SU-DHL-6 (cell line): ENCODE data around the gene TLL2.

Experiments used
- H2AFZ ChIP-seq: fragments of 200-600 bp; sonication (generic); 2 replicates; pipeline ENCODE4 v1.6.1; 2014; ENCODE audit warnings: low read depth, mild to moderate bottlenecking, moderate library complexity, mixed read lengths, antibody characterized with exemption, low read length; ENCODE audit not compliant: severe bottlenecking
- H3F3A ChIP-seq: fragments of 200-600 bp; shearing (Covaris generic); 2 replicates; pipeline ENCODE4 v1.6.0; 2016; ENCODE audit warnings: antibody characterized with exemption, mild to moderate bottlenecking; ENCODE audit not compliant: insufficient read depth
- H3K27ac ChIP-seq: fragments of 200-600 bp; sonication (generic); 2 replicates; pipeline ENCODE4 v1.5.1; 2016; ENCODE audit warnings: low read depth, mild to moderate bottlenecking, low read length, moderate library complexity, mixed read lengths
- H3K27me3 ChIP-seq: fragments of 200-600 bp; sonication (generic), shearing (Covaris generic); 2 replicates; pipeline ENCODE4 v1.6.0; 2014; ENCODE audit warnings: mild to moderate bottlenecking, low read length
- H3K36me3 ChIP-seq: fragments of 200-600 bp; sonication (generic); 2 replicates; pipeline ENCODE4 v1.6.1; 2014; ENCODE audit warnings: mild to moderate bottlenecking, low read length, mixed read lengths
- H3K4me2 ChIP-seq: fragments of 300-600, 200-600 bp; shearing (Covaris generic), sonication (generic); 2 replicates; pipeline ENCODE4 v1.6.0; 2014; ENCODE audit warnings: low read length, low read depth, mild to moderate bottlenecking; ENCODE audit not compliant: poor library complexity, severe bottlenecking
- H3K4me3 ChIP-seq: fragments of 200-600 bp; sonication (generic); 2 replicates; pipeline ENCODE4 v1.5.1; 2014; ENCODE audit warnings: antibody characterized with exemption, low read length, mild to moderate bottlenecking, mixed read lengths; ENCODE audit not compliant: insufficient read depth, poor library complexity, severe bottlenecking
- H3K79me2 ChIP-seq: fragments of 200-600 bp; sonication (generic); 2 replicates; pipeline ENCODE4 v1.6.1; 2014; ENCODE audit warnings: mild to moderate bottlenecking, low read length, moderate library complexity; ENCODE audit not compliant: insufficient read depth
- H3K9ac ChIP-seq: fragments of 200-600 bp; sonication (generic); 2 replicates; pipeline ENCODE4 v1.7.0; 2014; ENCODE audit warnings: mild to moderate bottlenecking, low read length
- H3K9me2 ChIP-seq: fragments of 200-600 bp; sonication (generic); replicated peaks from 2 replicates; pipeline ENCODE4 v1.6.1; 2014; ENCODE audit warnings: low read length; ENCODE audit not compliant: insufficient read depth
- H3K9me3 ChIP-seq: fragments of 200-600 bp; sonication (generic); 2 replicates; pipeline ENCODE4 v1.6.1; 2014; ENCODE audit warnings: low read length, mixed read lengths; ENCODE audit not compliant: insufficient read depth
- H4K20me1 ChIP-seq: fragments of 200-600 bp; sonication (generic); 2 replicates; pipeline ENCODE4 v1.6.1; 2014; ENCODE audit warnings: low read depth, mild to moderate bottlenecking, antibody characterized with exemption, low read length, moderate library complexity, mixed read lengths
- EZH2phosphoT487 ChIP-seq: fragments of 200-600 bp; sonication (generic), shearing (Covaris generic); conservative IDR thresholded peaks from 2 replicates; pipeline ENCODE4 v1.6.1; 2018; ENCODE audit warnings: mild to moderate bottlenecking, antibody characterized with exemption, low read length, moderate library complexity, mixed read lengths
- TF ChIP-seq, protein P1 (sequence below): fragments of 200-600 bp; sonication (generic); IDR thresholded peaks from one replicate; pipeline ENCODE4 v1.5.1; 2017; ENCODE audit warnings: antibody characterized with exemption, mild to moderate bottlenecking, low read length, moderate library complexity; ENCODE audit not compliant: insufficient read depth, poor library complexity, severe bottlenecking

TLL2 gene

GRCh38 chr10:96440361-96441292 lies 73.1 kb downstream of the TLL2 start:
- Histone ChIP-seq H3K9me3 (no peaks in the 10 kb centered on the region), H3K4me3 (no peak overlapping the region), H4K20me1 (no peaks in the 10 kb centered on the region), H2AFZ (no peak overlapping the region), H3K36me3 (no peaks in the 10 kb centered on the region), H3K27ac (no peak overlapping the region), H3K9me2 (no peaks in the 10 kb centered on the region), H3K27me3 (no peaks in the 10 kb centered on the region), H3K4me2 (no peak overlapping the region), H3K9ac (no peak overlapping the region), H3K79me2 (no peaks in the 10 kb centered on the region), H3F3A (no peaks in the 10 kb centered on the region)
- TF ChIP-seq, protein P1, sequence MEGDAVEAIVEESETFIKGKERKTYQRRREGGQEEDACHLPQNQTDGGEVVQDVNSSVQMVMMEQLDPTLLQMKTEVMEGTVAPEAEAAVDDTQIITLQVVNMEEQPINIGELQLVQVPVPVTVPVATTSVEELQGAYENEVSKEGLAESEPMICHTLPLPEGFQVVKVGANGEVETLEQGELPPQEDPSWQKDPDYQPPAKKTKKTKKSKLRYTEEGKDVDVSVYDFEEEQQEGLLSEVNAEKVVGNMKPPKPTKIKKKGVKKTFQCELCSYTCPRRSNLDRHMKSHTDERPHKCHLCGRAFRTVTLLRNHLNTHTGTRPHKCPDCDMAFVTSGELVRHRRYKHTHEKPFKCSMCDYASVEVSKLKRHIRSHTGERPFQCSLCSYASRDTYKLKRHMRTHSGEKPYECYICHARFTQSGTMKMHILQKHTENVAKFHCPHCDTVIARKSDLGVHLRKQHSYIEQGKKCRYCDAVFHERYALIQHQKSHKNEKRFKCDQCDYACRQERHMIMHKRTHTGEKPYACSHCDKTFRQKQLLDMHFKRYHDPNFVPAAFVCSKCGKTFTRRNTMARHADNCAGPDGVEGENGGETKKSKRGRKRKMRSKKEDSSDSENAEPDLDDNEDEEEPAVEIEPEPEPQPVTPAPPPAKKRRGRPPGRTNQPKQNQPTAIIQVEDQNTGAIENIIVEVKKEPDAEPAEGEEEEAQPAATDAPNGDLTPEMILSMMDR, result no peak
- TF ChIP-seq EZH2phosphoT487, result no peak

DNA sequence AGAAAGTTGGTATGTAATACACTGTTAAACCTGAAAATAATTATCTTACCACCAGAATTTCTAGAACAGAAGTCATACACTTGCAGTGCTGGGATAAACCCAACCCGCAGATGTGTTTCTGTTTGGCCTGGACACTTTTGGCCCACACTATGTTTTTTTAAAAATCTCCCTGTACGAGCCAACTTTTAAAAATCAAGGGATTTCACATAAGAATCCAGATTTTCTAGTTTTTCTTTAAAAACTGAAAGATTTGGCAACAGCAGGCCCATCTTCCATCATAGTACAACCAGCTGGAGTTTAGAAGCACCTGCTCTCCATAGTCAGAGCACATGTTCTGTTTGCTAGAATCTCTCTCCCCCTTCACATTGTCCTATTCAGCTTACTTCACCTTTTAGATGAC lies 74.0 kb downstream of the TLL2 start:
- H3K36me3 ChIP-seq, result no peaks in the 10 kb centered on the region

GRCh38 chr10:96436035-96436434 lies 77.7 kb downstream of the TLL2 start:
- Histone ChIP-seq H3K36me3 (no peaks in the 10 kb centered on the region), H3K4me3 (no peak overlapping the region), H3K9me2 (no peaks in the 10 kb centered on the region), H3F3A (no peaks in the 10 kb centered on the region), H3K79me2 (no peaks in the 10 kb centered on the region), H2AFZ (no peak overlapping the region), H3K9ac (no peak overlapping the region), H3K27me3 (no peaks in the 10 kb centered on the region), H3K27ac (no peak overlapping the region), H3K9me3 (no peaks in the 10 kb centered on the region), H4K20me1 (no peaks in the 10 kb centered on the region), H3K4me2 (no peak overlapping the region)
- TF ChIP-seq, protein P1, result no peak
- no peak for TF ChIP-seq EZH2phosphoT487

More for the DNA sequence above, 74.0 kb downstream of the TLL2 start:
- H4K20me1 ChIP-seq, result no peaks in the 10 kb centered on the region
- no peak overlapping the region for H3K9ac ChIP-seq
- no peaks in the 10 kb centered on the region for H3K9me3 ChIP-seq
- H2AFZ ChIP-seq, result no peak overlapping the region
- H3K27me3 ChIP-seq, result no peaks in the 10 kb centered on the region
- no peaks in the 10 kb centered on the region for H3K79me2 ChIP-seq
- no peak for TF ChIP-seq EZH2phosphoT487
- TF ChIP-seq, protein P1, result no peak
- H3K27ac ChIP-seq, result no peak overlapping the region
- H3K4me2 ChIP-seq, result no peak overlapping the region
- no peaks in the 10 kb centered on the region for H3K9me2 ChIP-seq
- H3K4me3 ChIP-seq, result no peak overlapping the region
- H3F3A ChIP-seq, result no peaks in the 10 kb centered on the region
